Muscle of leg (tissue), 11 donors: ENCODE data around the gene GRB14. TPM values are rescaled to one million over a fixed set of nuclear protein-coding genes. Genes with fewer than 3 reads are reported as not detected.

Experiments used
- DNase-seq: peaks from one replicate; pipeline ENCODE4 v3.0.0; 2013
- H3K27ac ChIP-seq: one replicate; pipeline ENCODE4 v1.5.1; 2013; ENCODE audit warnings: mild to moderate bottlenecking, low read length, control low read depth
- H3K27me3 ChIP-seq: one replicate; pipeline ENCODE4 v1.6.1; 2013; ENCODE audit warnings: low read length; ENCODE audit not compliant: control insufficient read depth, insufficient read depth
- H3K36me3 ChIP-seq: one replicate; pipeline ENCODE4 v1.6.1; 2013; ENCODE audit warnings: low read length; ENCODE audit not compliant: control insufficient read depth, insufficient read depth
- H3K4me1 ChIP-seq: one replicate; pipeline ENCODE4 v1.6.1; 2013; ENCODE audit warnings: low read length; ENCODE audit not compliant: control insufficient read depth, insufficient read depth
- H3K4me3 ChIP-seq: one replicate; pipeline ENCODE4 v1.5.1; 2013; ENCODE audit warnings: low read length, control low read depth
- H3K9me3 ChIP-seq: replicated peaks from 2 replicates; pipeline ENCODE4 v1.6.1; 2013; ENCODE audit warnings: low read depth, low read length; ENCODE audit not compliant: control insufficient read depth
- WGBS: methylation state at CpG from one replicate; pipeline ENCODE4 v1.1.5; 2013; ENCODE audit warnings: missing lambda C conversion rate; ENCODE audit not compliant: insufficient coverage; 5-methylcytosine and 5-hydroxymethylcytosine counted together
- polyA plus RNA-seq, 8 donors: library from polyadenylated mRNA; unstranded; fragments of 120-200 nt; gene quantifications; one replicate each; pipeline versions ENCODE4 v1.2.1 to v1.2.3, GENCODE V29; 2013; ENCODE audit warnings: inconsistent platforms in 1 of 8, low replicate concordance in 1 of 8; ENCODE audit not compliant: insufficient read length in 8 of 8, insufficient read depth in 1 of 8
- total RNA-seq: library from RNA; stranded (reverse); fragments of 120-200 nt; gene quantifications from one replicate; pipeline ENCODE4 v1.2.4, GENCODE V29; 2013

Gene GRB14
- total and polyA plus RNA-seq, 9 donors: 1.5 to 4.3 (median 2.9) TPM

DNA sequence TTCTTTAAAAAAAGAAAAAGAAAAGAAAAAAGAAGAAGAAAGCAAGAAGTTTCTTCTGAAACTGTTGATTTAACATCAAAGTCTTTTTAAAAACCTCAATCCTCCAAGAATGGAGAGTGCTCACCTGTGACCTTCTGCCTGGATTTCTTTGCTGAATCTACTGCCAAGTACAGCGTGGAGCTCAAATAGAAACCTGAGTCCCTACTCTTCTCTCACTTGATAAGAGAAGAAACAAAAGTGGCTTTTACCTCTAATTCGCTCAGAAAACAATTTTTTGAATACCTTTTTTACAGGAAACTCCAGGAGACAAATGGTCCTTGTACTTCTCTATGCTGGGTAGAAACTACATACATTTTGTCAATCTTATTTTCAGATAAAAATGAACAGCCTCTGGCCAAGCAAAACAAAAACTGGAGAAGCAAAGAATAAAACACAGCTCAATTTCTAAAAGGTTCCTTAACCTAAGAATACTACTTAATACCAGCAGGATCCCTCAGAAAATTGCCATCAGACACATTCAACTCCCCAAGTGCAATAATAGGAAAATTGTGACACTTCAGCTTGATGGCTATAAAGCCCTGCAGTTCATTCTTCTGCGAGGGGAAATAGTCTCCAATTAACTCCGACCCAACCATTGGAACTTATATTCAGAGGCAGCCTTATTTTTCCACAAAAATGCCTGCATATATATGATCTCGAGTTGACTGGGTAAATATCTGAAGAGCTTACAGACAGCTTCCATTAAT is 85.8 kb downstream of the GRB14 start:
- Histone ChIP-seq H3K4me3 (no peak overlapping the region), H3K27me3 (no peaks in the 10 kb centered on the region), H3K27ac (no peak overlapping the region), H3K4me1 (no peaks in the 10 kb centered on the region), H3K36me3 (no peaks in the 10 kb centered on the region), H3K9me3 (no peaks in the 10 kb centered on the region)
- WGBS: no CpG with 5 or more reads among the region's 5 CpGs
- DNase-seq: no peak

DNA sequence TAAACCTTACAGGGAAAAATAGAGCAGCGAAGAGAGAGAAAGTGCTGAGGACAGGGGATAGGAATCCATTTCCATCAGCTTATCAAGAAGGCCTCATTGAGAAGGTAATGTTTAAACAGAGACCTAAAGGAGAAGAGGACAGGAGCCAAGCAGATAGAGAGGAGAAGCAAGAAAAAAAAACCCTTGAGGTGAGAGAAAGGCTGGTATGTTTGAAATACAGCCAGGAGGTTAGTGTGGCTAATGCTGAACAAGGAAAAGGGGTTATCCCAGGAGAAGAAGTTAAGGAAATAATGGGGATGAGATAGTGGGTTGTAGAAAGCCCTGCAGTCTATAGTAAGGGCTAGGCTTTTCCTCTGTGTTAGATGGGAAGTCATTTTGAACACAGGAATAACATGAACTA is 90.8 kb downstream of the GRB14 start:
- Histone ChIP-seq H3K4me1 (no peaks in the 10 kb centered on the region), H3K27me3 (no peaks in the 10 kb centered on the region), H3K9me3 (no peaks in the 10 kb centered on the region), H3K4me3 (no peak overlapping the region), H3K27ac (no peak overlapping the region), H3K36me3 (no peaks in the 10 kb centered on the region)
- no peak for DNase-seq
- WGBS: no CpG with 5 or more reads among the region's 1 CpG

- no peak overlapping the region for H3K27ac ChIP-seq
- DNase-seq: peak; percentile 30
- H3K36me3 ChIP-seq: no peaks in the 10 kb centered on the region
- no peaks in the 10 kb centered on the region for H3K27me3 ChIP-seq
- H3K4me1 ChIP-seq: no peaks in the 10 kb centered on the region
- WGBS: no CpG with 5 or more reads among the region's 1 CpG
- H3K4me3 ChIP-seq: no peak overlapping the region
- H3K9me3 ChIP-seq: no peaks in the 10 kb centered on the region
Observed at GRCh38 chr2:164523726-164524125, 97.6 kb downstream of the GRB14 start.

- no peaks in the 10 kb centered on the region for H3K4me1 ChIP-seq
- no peak overlapping the region for H3K27ac ChIP-seq
- H3K9me3 ChIP-seq: no peaks in the 10 kb centered on the region
- WGBS: no CpG with 5 or more reads among the region's 3 CpGs
- no peaks in the 10 kb centered on the region for H3K36me3 ChIP-seq
- no peaks in the 10 kb centered on the region for H3K27me3 ChIP-seq
- H3K4me3 ChIP-seq: no peak overlapping the region
- no peak for DNase-seq
Observed at GRCh38 chr2:164523009-164523408, 98.3 kb downstream of the GRB14 start.

DNA sequence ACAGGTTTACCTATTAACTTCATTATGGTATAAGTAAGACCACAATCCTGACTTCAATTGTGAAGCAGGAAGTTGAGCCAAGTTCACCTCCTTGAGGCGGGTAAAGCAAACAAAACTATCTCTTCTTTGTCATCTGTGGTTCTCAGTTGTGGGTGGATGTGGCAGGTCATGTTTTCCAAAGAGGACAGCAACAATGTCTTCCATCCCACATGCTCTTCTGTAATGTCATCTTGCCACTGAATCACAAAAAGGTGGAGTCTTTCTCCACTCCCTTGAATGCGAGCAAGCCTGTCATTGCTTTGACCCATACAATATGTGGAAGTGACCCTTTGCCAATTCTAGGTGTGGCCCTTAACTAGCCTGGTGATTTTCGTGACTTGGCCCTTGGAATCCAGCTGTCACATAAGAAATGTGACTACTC is 98.7 kb downstream of the GRB14 start:
- Histone ChIP-seq H3K9me3 (no peaks in the 10 kb centered on the region), H3K27me3 (no peaks in the 10 kb centered on the region), H3K36me3 (no peaks in the 10 kb centered on the region), H3K4me1 (no peaks in the 10 kb centered on the region), H3K4me3 (no peak overlapping the region), H3K27ac (no peak overlapping the region)
- WGBS: 100% methylated on average over 1 of the region's 3 CpGs
- DNase-seq: no peak

- Histone ChIP-seq H3K4me1 (peaks cover 4% of the 10 kb centered on the region), H3K9me3 (peaks cover 11% of the 10 kb centered on the region), H3K27ac (no peak overlapping the region), H3K27me3 (no peaks in the 10 kb centered on the region), H3K36me3 (no peaks in the 10 kb centered on the region), H3K4me3 (no peak overlapping the region)
- no peak for DNase-seq
- WGBS: no CpG with 5 or more reads among the region's 2 CpGs
Observed at GRCh38 chr2:164515734-164516133, 105.5 kb downstream of the GRB14 start.

GRCh38 chr2:164515030-164515429 is 106.3 kb downstream of the GRB14 start:
- no peak overlapping the region for H3K4me3 ChIP-seq
- peaks cover 11% of the 10 kb centered on the region for H3K9me3 ChIP-seq
- no peaks in the 10 kb centered on the region for H3K36me3 ChIP-seq
- H3K27ac ChIP-seq: no peak overlapping the region
- peaks cover 6% of the 10 kb centered on the region for H3K4me1 ChIP-seq
- DNase-seq: no peak
- 88% methylated on average over 3 of the region's 4 CpGs for WGBS
- no peaks in the 10 kb centered on the region for H3K27me3 ChIP-seq

- Histone ChIP-seq H3K27ac (no peak overlapping the region), H3K27me3 (no peaks in the 10 kb centered on the region), H3K4me3 (no peak overlapping the region), H3K36me3 (no peaks in the 10 kb centered on the region), H3K4me1 (peaks cover 6% of the 10 kb centered on the region), H3K9me3 (peaks cover 11% of the 10 kb centered on the region)
- DNase-seq: no peak
- WGBS: 88% methylated on average over 2 of the region's 2 CpGs
Observed at GRCh38 chr2:164514491-164514890, 106.8 kb downstream of the GRB14 start.

DNA sequence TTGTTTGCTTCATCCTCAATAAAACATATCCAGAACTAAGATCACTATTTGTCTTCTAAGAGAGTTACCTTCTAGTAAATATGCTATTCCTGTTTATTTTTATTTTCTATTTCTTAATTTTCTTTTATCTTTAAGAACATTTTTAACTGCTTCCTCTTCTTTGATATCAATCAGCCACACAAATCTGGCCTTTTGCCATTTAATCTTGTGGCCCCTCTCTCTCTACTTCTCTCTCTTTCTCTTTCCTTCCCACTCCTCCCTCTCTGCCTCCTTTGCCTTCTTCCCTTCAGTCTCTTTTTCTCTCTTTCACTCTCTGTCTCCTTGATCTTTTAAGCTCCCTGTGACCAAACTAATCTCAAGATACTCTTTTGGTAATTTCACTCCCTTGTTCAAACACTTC is 108.4 kb downstream of the GRB14 start:
- Histone ChIP-seq H3K27me3 (no peaks in the 10 kb centered on the region), H3K36me3 (no peaks in the 10 kb centered on the region), H3K4me1 (peaks cover 6% of the 10 kb centered on the region), H3K27ac (no peak overlapping the region), H3K4me3 (no peak overlapping the region), H3K9me3 (peaks cover 11% of the 10 kb centered on the region)
- DNase-seq: no peak

DNA sequence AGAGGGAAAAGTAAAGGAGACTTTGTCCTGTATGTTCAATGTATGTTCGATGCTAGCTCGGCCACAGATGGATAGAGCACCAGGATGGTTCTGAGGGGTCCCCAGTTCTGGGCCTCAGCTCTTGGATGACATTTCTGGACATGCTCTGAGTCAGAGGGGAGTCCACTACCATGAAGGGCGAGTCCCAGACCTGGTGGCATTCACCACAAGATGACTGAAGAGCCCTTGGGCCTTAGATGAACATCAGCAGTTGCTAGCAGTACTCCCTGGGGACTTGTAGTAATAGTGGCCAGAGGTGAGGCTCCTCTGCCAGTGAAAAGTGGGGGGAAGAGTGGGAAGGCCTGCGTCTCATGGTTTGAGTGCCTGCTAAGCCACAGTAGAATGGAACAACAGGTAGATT is 109.5 kb downstream of the GRB14 start:
- no peak overlapping the region for H3K4me3 ChIP-seq
- DNase-seq: no peak
- WGBS: 90% methylated on average over 4 of the region's 4 CpGs
- peaks cover 6% of the 10 kb centered on the region for H3K4me1 ChIP-seq
- no peaks in the 10 kb centered on the region for H3K36me3 ChIP-seq
- no peak overlapping the region for H3K27ac ChIP-seq
- H3K9me3 ChIP-seq: peaks cover 11% of the 10 kb centered on the region
- H3K27me3 ChIP-seq: no peaks in the 10 kb centered on the region

DNA sequence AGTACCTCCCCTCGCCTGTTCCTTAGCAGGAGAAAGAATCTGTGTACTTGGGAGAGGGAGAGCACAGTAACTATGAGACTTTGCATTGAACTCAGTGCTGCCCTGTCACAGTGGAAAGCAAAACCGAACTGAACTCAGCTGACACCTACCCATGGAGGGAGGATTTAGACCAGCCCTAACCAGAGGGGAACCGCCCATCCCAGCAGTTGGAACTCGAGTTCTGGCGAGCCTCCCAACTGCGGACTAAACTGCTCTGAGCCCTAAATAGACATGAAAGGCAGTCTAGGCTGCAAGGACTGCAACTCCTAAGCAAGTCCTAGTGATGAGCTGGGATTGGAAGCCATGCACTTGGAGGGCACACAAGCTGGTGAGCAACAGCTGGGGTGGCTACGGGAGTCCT is 110.4 kb downstream of the GRB14 start:
- 88% methylated on average over 3 of the region's 7 CpGs for WGBS
- Histone ChIP-seq H3K4me3 (no peak overlapping the region), H3K4me1 (peaks cover 6% of the 10 kb centered on the region), H3K27ac (no peak overlapping the region), H3K27me3 (no peaks in the 10 kb centered on the region), H3K36me3 (no peaks in the 10 kb centered on the region), H3K9me3 (peaks cover 9% of the 10 kb centered on the region)
- DNase-seq: peak; percentile 19
